Measurements from ENCODE around the gene KIRREL2.
"Not testable (repeated sequence)": the region's sequence is repeated elsewhere in the genome, so short reads cannot be mapped to it uniquely, and the experiment has no call there.

KIRREL2 gene

DNA sequence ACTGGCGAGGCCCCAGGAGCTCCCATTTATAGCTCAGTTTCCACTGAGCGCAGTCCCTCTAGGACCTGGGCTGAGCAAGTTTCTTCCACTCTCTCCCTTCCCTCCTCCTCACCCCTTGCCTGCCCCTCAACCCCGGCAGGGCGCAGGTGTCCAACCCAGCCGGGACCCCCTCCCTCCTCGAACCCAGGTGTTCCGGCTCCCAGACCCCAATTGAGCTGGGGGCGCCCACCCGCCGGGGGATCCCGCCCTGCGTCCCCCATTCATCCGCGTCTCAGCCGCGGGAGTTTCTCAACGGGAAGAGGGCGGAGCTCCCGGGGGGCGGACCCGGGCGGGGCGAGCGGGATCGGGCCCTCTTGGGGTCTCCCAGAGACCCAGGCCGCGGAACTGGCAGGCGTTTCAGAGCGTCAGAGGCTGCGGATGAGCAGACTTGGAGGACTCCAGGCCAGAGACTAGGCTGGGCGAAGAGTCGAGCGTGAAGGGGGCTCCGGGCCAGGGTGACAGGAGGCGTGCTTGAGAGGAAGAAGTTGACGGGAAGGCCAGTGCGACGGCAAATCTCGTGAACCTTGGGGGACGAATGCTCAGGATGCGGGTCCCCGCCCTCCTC lies at the start of gene KIRREL2:
TSS of gene KIRREL2 (plus strand) at position 366 of the 604 bp plus-strand sequence. CDS start at position 575, 209 bp downstream.
- no peak for DNase-seq (ENCODE audit: low read depth in 2 of 2)

DNA sequence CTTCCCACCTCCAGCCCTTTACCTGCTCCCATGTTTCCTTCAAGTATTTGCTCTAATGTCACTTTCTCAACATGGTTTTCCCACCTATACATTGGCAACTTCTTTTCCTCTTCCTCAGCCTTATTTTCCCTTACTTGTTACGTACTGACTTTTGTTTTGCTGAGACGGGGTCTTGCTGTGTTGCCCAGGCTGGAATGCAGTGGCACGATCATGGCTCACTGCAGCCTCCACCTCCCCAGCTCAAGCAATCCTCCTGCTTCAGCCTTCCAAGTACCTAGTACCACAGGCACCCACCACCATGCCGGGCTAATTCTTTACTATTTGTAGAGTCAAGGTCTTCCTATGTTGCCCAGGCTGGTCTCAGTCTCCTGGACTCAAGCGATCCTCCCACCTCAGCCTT lies 49.1 kb upstream of the KIRREL2 start:
- no peak for DNase-seq (ENCODE audit: low read depth in 2 of 2)

DNA sequence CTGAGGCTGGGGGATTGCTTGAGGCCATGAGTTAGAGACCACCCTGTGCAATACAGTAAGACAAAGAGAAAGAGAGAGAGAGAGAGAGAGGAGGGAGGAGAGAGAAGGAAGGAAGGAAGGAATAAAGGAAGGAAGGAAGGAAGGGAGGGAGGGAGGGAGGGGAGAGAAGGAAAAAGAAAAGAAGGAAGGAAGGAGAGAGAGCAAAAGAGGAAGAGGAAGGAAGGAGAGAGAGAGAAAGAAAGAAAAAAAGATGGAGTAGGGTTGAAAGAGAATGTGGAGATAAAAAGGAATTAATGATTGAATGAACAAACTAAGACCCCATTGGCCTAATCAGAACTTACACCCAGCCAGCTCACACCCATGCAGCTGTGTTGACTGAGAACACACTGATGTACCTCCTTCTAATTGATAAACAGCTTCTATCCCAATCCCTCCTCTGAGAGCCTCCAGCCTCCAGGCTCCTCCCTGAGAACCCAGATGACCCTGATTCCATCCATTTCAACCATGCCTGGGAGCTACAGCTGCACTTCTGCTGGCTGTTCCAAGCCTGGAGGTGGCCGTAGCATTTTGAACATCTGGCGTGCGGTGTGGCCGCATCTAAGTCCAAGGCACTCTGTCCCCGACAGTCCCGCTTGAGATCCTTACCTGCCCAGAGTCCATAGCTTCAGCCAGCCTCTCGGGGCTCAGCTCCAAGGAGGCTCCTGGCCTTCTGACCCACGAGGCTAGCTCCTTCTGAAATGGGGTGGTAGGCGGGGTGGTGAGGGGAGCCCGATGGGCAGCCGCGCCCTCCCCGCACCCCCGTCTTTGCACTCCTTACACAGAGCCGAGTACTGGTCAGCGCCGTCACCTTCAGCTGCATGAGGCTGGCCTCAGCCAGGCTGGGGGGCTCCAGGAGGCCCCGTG lies 45.1 kb upstream of the KIRREL2 start:
- no peak for DNase-seq (ENCODE audit: low read depth in 2 of 2)

DNA sequence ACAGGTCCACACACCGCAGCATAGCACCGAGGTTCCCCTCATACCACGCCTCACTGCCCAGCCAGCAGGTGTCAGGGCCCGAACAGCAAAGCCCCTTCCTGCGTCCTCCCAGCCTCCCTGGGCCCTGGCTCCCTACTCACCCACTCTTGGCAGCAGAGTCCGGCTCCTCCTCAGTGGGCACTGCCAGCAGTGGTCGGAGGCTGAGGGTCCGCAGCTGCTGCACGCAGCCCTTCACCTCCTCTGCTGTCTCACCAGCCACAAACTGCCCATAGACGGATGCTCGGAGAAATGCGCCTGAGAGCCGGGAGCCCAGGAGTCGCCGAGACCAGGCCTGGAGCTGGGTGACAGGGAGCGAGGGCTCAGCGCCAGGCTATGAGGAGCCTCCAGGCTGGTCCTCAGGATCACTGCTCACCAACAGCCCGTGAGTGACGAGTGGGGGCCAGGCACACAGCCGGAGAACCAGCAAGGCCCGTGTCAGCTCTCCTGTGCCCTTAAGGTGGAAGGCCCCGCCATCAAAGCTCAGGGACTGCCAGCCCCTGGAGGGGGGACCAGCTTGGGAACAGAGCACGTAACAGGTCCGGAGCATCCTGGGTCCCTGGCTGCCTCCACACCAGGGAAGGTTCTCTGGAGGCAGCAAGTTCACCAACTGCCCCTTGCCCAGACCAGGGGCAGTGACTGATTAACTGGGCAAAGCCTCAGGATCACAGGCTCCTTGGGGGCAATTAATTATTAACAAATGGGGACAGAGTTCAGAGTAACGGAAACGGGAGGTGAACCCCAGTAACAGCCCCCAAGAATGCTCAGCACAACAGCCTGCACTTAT lies 44.3 kb upstream of the KIRREL2 start, which contains the start of gene PRODH2:
TSS of gene PRODH2 (minus strand) at position 626 of the 823 bp plus-strand sequence. CDS start at position 586, 40 bp downstream.
- DNase-seq (ENCODE audit: low read depth in 2 of 2), result no peak

DNA sequence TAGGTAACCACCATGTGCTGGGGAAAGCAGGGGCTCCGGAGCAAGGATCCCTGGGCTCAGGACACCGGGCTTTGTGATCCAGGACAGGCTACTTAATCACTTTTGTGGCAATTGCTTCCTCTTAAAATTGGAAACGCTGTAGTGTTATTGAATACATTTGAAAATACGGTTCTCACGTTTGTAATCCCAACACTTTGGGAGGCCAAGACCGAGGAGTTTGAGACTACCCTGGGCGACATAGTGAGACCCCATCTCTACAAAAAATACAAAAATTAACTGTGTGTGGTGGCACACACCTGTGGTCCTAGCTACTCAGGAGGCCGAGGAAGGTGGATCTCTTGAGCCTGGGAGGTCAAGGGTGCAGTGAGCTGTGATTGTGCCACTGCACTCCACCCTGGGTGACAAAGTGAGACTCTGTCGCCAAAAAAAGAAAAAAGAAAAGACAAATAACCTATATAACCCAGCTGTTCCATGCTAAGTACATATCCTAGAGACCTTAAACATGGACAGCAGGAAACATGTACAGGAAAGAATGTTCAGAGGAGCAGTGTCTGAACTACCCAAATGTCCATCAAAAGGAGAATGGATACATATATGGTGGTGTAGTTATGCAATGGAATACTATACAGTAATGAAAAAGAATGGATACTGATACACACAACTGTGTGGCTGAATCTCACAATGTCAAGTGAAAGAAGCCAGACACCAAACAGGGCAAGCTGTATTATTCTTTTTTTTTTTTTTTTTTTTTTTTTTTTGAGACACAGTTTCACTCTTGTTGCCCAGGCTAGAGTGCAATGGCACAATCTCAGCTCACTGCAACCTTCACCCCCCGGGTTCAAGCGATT lies 43.4 kb upstream of the KIRREL2 start:
- no peak for DNase-seq (ENCODE audit: low read depth in 2 of 2)

DNA sequence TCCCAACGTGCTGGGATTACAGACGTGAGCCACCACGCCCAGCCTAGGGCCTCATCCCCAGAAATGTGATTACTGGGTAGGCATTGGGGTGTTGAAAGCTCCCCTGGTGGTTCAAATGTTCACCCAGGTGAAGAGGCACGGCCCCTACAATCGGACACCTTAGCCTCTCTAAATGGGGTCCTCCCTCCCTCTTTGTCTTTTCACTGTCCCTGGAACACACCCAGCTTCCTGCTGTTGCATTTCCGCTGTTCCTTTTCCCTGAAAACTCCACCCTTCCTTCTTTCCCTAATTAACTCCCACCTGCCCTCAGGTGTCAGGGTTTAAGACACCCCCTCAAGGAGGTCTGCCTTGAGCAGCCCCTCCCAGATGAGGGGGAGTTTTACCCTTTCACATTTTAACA lies 40.4 kb upstream of the KIRREL2 start:
- no peak for DNase-seq (ENCODE audit: low read depth in 2 of 2)

DNA sequence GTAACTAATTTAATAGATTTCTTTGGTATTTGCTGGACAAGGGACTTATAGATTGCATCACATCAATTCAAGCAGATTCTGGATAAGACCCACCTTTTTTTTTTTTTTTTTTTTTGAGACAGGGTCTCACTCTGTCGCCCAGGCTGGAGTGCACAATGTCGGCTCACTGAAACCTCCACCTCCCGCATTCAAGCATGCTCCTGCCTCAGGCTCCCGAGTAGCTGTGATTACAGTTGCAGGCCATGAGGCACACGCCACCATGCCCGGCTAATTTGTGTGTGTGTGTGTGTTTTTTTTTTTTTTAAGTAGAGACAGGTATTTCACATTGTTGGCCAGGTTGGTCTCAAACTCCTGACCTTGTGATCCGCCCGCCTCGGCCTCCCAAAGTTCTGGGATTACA lies 39.9 kb upstream of the KIRREL2 start:
- no peak for DNase-seq (ENCODE audit: low read depth in 2 of 2)

DNA sequence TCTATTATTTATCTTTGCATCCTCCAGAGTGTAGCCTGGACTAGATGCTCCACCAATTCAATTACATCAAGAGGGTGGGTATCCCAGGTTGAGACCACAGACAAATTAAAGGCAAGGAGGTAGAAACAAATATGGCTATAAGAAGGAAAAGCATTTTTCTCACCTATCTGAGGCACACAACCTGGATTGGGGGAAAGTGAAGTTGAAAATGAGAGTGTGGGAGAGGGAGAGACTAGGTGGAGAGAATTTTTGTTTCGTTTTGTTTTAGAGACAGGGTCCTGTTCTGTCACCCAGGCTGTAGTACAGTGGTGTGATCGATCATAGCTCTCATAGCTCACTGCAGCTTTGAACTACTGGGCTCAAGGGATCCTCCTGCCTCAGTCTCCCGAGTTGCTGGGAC lies 38.3 kb upstream of the KIRREL2 start:
- no peak for DNase-seq (ENCODE audit: low read depth in 2 of 2)

DNA sequence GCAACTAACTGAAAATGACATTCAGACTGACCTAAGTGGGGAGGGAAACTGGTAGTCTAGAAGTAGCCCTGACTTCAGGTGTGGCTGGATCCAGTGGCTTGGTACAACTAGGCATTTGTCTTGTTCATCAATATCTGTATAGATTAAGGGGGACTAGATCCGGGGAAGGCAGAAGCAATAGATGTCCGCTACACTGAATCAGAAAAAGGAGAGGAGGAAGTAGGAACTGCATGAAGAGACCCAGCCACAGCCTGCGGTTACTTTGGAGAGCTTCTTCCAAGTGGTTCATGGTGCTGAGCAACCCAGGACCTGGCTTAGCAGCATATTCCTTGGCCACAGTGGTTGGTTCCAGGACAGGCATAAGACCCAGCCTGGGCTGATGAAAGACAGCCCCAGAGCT lies 34.1 kb upstream of the KIRREL2 start:
- DNase-seq (ENCODE audit: low read depth in 2 of 2), result no peak

DNA sequence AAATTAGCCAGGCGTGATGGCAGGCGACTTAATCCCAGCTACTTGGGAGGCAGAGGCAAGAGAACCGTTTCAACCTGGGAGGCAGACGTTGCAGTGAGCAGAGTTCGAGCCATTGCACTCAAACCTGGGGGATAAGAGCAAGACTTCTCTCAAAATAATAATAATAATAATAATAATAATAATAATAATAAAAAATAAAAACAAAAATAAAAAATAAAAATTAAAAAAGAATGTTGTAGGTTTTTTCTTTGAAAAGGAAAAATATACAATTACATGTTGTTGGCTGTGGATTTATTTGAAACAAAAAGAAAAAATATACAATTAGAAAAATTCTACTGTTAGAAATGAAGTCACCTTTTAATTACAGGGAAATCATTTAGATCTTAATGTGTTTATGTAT lies 32.6 kb upstream of the KIRREL2 start:
- DNase-seq (ENCODE audit: low read depth in 2 of 2), result no peak

DNA sequence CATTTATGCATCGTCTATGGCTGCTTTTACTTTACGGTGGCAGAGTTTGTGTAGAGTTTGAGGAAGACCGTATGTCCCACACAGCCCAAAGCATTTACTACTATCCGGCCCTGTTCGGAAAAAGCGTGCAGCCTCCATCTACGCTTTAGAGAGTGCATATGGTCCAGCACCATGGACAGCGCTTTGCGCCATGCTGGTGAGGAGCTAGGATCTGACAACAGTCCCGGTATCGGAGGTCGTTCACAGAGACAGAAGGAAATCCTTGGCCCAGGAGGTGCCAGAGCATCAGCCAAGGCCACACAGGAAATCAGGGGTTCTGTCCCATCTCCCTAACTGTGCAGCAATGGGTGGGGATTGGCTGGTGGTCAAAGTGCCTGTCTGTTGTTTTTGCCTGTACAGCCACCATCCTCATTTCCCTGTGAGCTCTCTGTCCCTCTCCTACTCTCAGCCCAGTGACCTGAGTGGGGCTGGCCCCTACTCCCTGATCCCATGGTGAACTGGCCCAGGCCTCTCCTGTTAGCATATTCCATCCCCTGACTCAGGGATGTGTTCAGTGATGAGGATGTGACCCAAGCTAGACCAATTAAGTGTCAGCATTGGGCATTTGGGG lies 27.9 kb upstream of the KIRREL2 start:
- peak in 1 of 2 donors; percentile 9 for DNase-seq (ENCODE audit: low read depth in 2 of 2)

DNA sequence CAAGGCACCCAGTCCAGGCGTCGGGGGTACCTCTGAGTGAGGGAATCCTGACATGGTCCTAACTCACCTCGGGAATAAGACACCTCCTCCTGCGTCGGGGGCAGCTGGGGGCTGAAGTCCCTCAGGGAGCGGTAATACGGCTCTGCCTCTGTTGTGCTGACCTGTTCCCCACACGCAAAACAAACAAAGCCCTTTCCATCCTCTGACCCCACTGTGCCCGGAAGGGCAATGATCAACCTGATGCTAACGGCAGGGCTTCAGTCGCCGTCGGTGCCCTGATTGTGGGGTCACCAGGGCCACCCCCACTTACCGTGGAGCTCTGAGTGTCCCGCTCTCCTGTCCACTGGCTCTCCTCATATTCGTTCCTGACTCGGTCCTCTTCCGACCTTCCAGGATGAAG lies 25.7 kb upstream of the KIRREL2 start:
- no peak for DNase-seq (ENCODE audit: low read depth in 2 of 2)

DNA sequence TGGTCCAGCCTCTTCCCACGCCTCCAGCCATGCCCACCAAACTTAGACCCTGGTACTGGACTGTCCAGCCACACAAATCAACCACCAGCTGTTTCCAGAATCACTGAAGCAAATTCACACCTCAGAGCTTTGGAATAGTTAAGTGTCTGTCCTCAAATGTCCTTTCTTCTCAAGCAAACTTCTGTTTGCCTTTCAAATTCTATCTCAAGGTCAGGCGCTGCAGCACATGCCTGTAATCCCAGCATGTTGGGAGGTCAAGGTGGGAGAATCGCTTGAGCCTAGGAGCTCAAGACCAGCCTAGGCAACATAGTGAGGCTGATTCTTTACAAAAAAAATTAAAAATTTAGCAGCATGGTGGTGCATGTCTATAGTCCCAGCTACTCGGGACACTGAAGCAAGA lies 24.7 kb upstream of the KIRREL2 start:
- DNase-seq (ENCODE audit: low read depth in 2 of 2), result no peak

DNA sequence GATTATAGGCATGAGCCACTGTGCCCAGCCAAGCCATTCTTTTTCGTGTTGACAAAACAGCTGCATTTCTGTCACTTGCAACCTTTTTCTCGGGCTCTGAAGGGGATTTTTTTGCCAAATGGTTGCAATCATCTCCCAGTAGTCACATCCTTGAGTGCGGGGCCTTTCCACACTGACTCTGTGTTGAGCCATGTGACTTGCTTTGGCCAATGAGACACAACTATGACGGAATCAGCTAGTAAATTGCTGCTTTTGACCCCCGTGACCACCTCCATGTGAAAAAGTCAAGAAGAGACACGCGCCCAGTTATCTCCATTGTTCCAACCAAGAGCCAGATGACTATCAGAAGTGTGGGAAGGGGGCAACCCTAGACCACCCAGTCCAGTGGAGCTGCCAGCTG lies 22.7 kb upstream of the KIRREL2 start:
- no peak for DNase-seq (ENCODE audit: low read depth in 2 of 2)

DNA sequence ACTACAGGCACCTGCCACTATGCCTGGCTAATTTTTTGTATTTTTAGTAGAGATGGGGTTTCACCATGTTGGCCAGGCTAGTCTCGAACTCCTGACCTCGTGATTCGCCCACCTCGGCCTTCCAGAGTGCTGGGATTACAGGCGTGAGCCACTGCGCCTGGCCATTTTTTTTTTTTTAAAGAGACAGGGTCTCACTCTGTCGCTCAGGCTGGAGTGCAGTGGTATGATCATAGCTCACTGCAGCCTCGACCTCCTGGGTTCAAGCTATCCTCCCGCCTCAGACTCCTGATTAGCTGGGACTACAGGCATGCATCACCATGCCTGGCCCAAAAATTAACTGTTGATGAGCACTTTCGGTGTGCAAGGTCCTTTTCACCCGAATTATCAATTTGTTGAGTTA lies 20.6 kb upstream of the KIRREL2 start:
- DNase-seq (ENCODE audit: low read depth in 2 of 2), result not testable (repeated sequence)

DNA sequence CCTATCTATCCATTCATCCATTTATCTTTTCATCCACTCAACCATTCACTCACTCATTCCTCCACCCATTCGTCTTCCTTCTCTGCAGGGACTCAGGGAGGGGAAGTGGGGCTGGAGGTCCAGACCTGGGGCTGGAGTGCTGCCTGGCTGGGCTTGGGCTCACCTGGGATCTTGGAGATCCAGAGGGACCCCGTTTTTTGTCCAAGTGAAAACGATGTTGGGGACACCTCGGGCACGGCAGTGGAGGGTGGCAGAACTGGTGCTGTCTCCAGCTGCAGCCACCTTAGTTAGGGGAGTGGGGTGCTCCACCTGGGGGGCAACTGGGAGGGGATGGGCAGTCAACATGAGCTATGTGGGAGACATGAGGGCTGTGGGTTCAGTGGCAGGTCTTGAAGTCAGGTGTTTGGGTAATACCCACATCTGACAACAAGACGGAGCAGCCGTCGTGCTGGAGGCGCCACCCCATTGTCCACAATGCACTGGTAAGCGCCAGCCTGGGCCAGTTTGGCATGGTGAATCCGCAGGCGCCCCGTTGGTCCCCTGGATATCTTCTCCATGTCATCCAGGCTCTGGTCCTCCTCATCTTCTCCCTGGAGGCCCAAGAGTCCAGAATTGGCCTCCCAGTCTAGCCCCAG lies 14.6 kb upstream of the KIRREL2 start:
- DNase-seq (ENCODE audit: low read depth in 2 of 2), result no peak

DNA sequence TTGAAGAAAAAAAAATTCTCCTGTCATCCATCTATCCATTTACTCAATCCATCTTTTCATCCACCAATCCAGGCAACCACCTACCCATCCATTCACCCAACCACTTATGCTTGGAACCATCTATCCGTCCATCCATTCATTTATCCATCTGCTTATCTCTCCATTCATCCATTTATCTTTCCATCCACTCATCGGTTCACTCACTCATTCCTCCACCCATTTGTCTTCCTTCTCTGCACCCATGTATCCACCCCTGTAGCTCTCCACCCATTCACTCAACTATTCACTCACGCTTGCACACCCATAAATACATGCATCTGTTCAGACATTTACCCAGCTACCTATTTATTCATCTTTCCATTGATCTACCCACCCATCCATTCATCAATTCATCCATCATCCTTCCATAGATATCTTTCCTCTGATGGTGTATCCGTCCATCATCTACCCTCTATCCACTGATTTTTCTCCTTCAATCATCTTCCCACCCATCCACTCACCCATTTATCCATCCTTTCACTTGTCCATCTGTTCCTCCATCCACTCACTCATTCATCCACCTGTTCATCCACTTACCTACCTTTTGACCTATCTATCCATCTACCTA lies 13.9 kb upstream of the KIRREL2 start:
- no peak for DNase-seq (ENCODE audit: low read depth in 2 of 2)

DNA sequence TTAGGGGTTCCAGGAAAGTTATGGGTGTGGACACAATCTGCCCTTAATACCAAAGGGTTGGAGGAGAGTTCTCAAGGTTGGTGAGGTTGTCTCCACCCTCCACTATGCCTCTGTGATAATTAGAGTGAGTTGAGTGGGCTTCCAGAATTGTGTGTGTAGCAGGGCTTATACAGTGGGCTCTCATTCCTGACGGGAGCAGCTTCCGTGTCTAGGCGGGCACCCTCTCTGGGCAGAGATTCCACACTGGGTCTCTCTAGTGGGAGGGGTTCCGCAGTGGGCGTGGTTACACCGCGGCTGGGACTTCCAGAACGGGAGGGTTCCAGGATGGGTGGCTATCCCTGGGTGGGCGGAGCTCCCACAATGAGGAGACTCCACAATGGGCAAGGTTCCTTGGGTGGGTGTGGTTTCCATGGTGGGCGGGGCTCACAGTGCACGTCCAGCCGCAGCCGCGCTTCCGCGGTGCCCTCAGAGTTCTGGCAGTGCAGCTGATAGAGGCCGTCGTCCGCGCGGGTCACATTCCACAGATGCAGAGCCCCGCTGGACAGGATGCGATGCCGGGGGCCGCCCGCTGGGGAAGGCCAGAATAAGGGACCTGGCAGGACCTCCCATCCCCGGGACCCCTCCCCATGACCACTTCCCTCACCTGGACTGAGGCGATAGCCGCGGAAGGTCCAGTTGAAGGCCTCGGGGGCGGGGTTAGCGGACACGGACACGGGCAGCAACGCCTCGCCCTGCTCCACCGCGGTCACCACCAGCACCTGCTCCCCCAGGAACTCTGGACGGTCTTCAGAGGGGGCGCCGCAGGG lies 12.8 kb upstream of the KIRREL2 start:
- DNase-seq (ENCODE audit: low read depth in 2 of 2), result no peak
